Right renal pelvis (tissue), 4 donors: ENCODE results near the gene CIBAR2. TPM values are rescaled to one million over a fixed set of nuclear protein-coding genes. Genes with fewer than 3 reads are reported as not detected.

Experiments
- DNase-seq, 4 donors: peaks; one replicate each; pipeline ENCODE4 v3.0.0-alpha.2; 2013; ENCODE audit warnings: low read depth in 4 of 4, low spot score in 3 of 4, missing footprints in 1 of 4
- polyA plus RNA-seq, 4 donors: library from polyadenylated mRNA; unstranded; fragments of 120-200 nt; gene quantifications; one replicate each; pipeline ENCODE4 v1.2.1, GENCODE V29; 2013; ENCODE audit not compliant: insufficient read length in 4 of 4

CIBAR2 gene
- polyA plus RNA-seq, 4 donors = 0.17 to 0.30 (median 0.23) TPM

- DNase-seq = no peak
These were observed 7.4 kb downstream of the CIBAR2 start for GRCh38 chr16:85104821-85105391.

- no peak for DNase-seq
These were observed 8.1 kb downstream of the CIBAR2 start for GRCh38 chr16:85104147-85104546.

GRCh38 chr16:85103114-85104079 lies 8.9 kb downstream of the CIBAR2 start:
- no peak for DNase-seq

- no peak for DNase-seq
These were observed 10.2 kb downstream of the CIBAR2 start for GRCh38 chr16:85101956-85102630.

DNA sequence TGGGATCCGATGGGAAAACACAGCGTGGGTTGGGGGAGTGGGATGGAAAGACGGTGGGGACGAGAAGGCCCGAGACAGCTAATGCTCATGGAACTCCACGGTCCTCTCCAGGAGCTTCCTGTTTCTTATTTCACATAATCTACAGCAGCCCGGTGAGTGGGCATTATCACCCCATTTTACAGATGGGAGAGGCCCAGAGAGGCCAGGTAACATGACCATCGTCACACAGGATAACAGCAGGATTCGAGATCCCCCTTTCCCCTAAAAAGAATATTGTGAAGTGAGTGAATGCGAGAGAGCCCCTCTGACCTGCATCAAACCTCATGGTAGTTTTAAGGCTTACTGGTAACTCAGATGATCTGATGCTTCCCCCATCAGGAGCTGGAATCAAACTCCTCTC lies 12.0 kb downstream of the CIBAR2 start:
- DNase-seq = no peak

GRCh38 chr16:85098565-85098964 lies 13.7 kb downstream of the CIBAR2 start:
- no peak for DNase-seq

DNA sequence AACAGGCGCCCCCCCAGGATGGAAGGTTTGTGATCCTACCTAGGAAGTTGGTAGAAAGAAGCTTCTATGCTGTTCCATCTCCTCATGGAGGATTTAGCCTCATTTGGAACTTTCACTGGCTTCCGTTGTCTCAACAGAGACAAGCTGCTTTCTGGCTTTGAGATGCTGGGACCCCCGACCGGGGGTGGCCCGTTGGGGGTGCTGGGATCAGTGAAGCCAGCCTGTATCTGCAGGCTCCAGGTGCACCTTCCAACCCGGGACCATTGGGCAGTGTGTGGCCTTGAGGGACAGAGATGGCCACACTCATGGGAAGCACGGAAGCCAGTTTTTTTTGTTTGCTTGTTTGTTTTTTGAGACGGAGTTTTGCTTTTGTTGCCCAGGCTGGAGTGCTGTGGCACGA lies 15.4 kb downstream of the CIBAR2 start:
- DNase-seq = no peak

DNA sequence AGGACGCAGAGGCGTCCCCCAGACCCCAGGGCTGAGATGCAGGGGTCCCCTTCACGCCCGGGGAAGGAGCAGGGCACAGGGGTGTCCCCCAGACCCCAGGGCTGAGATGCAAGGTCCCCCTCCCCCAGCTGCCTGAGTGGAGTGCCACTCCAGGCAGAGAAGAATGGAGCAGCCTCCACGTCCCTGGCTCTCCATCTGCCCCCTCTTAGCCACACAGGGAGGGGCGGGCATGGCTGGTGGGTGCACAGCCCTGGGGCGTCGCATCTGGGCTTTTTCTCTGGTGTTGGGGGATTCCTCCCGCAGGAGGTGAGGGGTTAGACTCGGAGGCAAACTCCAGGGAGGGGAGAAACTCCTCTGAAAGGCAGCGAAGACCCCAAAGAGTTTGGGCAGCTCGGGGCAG lies 17.5 kb downstream of the CIBAR2 start:
- DNase-seq = no peak

- no peak for DNase-seq
These were observed 18.0 kb downstream of the CIBAR2 start for GRCh38 chr16:85094176-85094805.

- no peak for DNase-seq
These were observed 18.6 kb downstream of the CIBAR2 start for GRCh38 chr16:85093705-85094104.

- DNase-seq = no peak
These were observed 19.4 kb downstream of the CIBAR2 start for GRCh38 chr16:85092851-85093250.

- DNase-seq = no peak
These were observed 20.0 kb downstream of the CIBAR2 start for GRCh38 chr16:85092309-85092708.

GRCh38 chr16:85091522-85091910 lies 20.8 kb downstream of the CIBAR2 start:
- no peak for DNase-seq

DNA sequence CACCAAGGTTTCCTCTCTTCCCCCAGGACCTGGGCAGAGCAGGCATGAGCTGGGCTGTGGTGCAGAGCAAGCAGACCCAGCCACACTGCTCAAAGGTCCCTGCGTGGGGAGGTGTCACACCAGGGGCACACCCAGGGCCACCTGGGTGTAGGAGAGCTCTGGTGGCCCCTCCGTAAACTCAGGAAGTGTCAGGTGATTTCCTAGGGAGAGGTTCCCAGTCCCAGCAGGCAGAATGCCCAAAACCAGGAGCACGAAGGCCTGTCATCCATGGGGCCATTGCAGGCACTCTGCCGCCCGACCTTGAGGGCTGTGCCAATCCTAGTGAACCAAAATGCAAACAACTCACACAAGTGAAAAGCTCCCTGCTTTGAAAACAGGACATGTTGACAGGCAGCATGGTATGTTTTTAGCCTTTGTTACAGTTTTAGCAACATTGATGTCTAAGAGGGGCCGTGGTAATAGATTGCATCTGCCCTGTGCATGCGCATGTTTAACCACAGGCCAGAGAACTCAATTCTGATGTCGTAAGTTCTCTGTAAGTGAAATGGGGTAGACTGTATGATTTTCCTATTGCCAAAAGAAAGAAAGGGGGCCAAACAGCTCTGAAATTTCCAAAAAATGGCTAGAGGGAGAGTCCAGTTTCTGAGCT lies 21.3 kb downstream of the CIBAR2 start:
- DNase-seq = no peak

- no peak for DNase-seq
These were observed 22.1 kb downstream of the CIBAR2 start for GRCh38 chr16:85090181-85090580.

DNA sequence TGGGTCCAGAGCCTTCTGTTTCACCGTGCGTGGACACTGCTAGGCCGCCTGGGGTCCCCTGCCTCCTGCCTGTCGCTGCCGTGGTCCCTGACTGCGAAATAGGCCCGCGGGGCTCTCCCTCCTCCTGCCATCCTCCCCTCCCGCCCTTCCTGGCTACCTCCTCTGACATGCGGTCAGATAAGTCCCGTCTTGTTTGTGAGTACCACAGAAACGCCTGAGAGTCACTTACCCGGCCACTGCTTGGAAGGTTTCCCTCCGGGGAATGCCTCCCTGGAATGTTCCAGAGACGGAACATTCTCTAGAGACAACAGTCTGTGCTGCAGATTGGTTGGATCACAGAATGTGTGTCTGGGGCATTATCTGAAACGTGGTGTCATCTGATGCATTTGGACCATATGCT lies 22.7 kb downstream of the CIBAR2 start:
- no peak for DNase-seq

GRCh38 chr16:85088570-85089199 lies 23.6 kb downstream of the CIBAR2 start:
- no peak for DNase-seq

- DNase-seq = no peak
These were observed 24.2 kb downstream of the CIBAR2 start for GRCh38 chr16:85087899-85088569.
